H1 (cell line): ENCODE results near the gene CFAP61. TPM values are rescaled to one million over a fixed set of nuclear protein-coding genes. Genes with fewer than 3 reads are reported as not detected.

Source experiments
- CTCF ChIA-PET: fragments of 300-600 bp; sonication (Branson Sonifier 250); formaldehyde crosslinking; loops from one replicate; lab custom pipeline; 2021; ENCODE audit not compliant: partially characterized antibody; lab: Charles Lee
- POLR2A ChIA-PET: fragments of 300-600 bp; sonication (Branson Sonifier 250); formaldehyde crosslinking; loops from one replicate; lab custom pipeline; 2021; ENCODE audit warnings: inconsistent platforms; ENCODE audit not compliant: partially characterized antibody; lab: Charles Lee
- DNase-seq, 2 experiments: peaks; one replicate each; pipeline versions ENCODE4 v3.0.0 to v3.0.0-alpha.2; 2010 to 2022; ENCODE audit warnings: low spot score in 2 of 2, low read depth in 1 of 2, mixed read lengths in 1 of 2
- FAIRE-seq: peaks from 2 replicates; lab custom pipeline; 2011; peaks lifted over from hg19 to GRCh38; lab: Jason Lieb, UNC
- H2AFZ ChIP-seq: 2 replicates; pipeline ENCODE4 v1.8.1; 2012; ENCODE audit warnings: low read length, inconsistent platforms
- H2AK5ac ChIP-seq: 2 replicates; pipeline ENCODE4 v1.6.1; 2013; ENCODE audit warnings: low read depth, low read length
- H2BK120ac ChIP-seq: replicated peaks from 2 replicates; pipeline ENCODE3; 2013; ENCODE audit warnings: low read depth, low read length, inconsistent platforms
- H2BK12ac ChIP-seq: 2 replicates; pipeline ENCODE4 v1.6.1; 2013; ENCODE audit warnings: low read depth, low read length
- H2BK15ac ChIP-seq: 2 replicates; pipeline ENCODE4 v1.6.1; 2013; ENCODE audit warnings: low read length
- H2BK20ac ChIP-seq: 2 replicates; pipeline ENCODE4 v1.6.1; 2013; ENCODE audit warnings: low read length
- H2BK5ac ChIP-seq: 2 replicates; pipeline ENCODE4 v1.6.1; 2013; ENCODE audit warnings: low read depth, low read length
- H3K14ac ChIP-seq: 2 replicates; pipeline ENCODE4 v1.6.1; 2013; ENCODE audit warnings: inconsistent platforms; ENCODE audit not compliant: insufficient read length
- H3K18ac ChIP-seq: 2 replicates; pipeline ENCODE4 v1.6.1; 2013; ENCODE audit warnings: low read length; ENCODE audit errors: extremely low read depth
- H3K23ac ChIP-seq: 2 replicates; pipeline ENCODE4 v1.6.1; 2013; ENCODE audit warnings: inconsistent platforms; ENCODE audit not compliant: insufficient read length
- H3K23me2 ChIP-seq: 2 replicates; pipeline ENCODE4 v1.6.1; 2013; ENCODE audit warnings: low read depth, low read length
- H3K27ac ChIP-seq: 2 replicates; pipeline ENCODE4 v1.6.1; 2011; ENCODE audit warnings: low read depth, low read length, inconsistent platforms
- H3K27me3 ChIP-seq, 4 experiments: replicated peaks in 1 of 4; 1 replicate in 1 of 4; 2 replicates in 3 of 4; pipeline versions ENCODE4 v1.6.1 to v1.8.1; 2011 to 2013; ENCODE audit warnings: low read length in 3 of 4, mild to moderate bottlenecking in 3 of 4, inconsistent platforms in 2 of 4, mixed read lengths in 2 of 4, moderate library complexity in 1 of 4; ENCODE audit not compliant: control insufficient read depth in 3 of 4, insufficient read depth in 3 of 4; ENCODE audit errors: extremely low read depth in 1 of 4
- H3K36me3 ChIP-seq, 4 experiments: 2 replicates each; pipeline versions ENCODE4 v1.6.1 to v1.8.1; 2011 to 2013; ENCODE audit warnings: mild to moderate bottlenecking in 4 of 4, low read length in 3 of 4, moderate library complexity in 2 of 4, control low read depth in 1 of 4, inconsistent platforms in 1 of 4; ENCODE audit not compliant: insufficient read depth in 4 of 4, control insufficient read depth in 2 of 4
- H3K4ac ChIP-seq: replicated peaks from 2 replicates; pipeline ENCODE3; 2013; ENCODE audit warnings: low read length, low read depth, mixed read lengths, inconsistent platforms; ENCODE audit not compliant: insufficient read length
- H3K4me1 ChIP-seq, 4 experiments: replicated peaks in 1 of 4; 1 replicate in 1 of 4; 2 replicates in 3 of 4; pipeline versions ENCODE4 v1.6.1 to v1.8.1; 2011 to 2013; ENCODE audit warnings: low read length in 3 of 4, inconsistent platforms in 2 of 4, mixed read lengths in 1 of 4; ENCODE audit not compliant: insufficient read depth in 4 of 4, control insufficient read depth in 3 of 4
- H3K4me2 ChIP-seq, 2 experiments: 2 replicates each; pipeline versions ENCODE4 v1.6.1 to v1.8.1; 2011 to 2013; ENCODE audit warnings: low read depth in 2 of 2, low read length in 2 of 2, control low read depth in 1 of 2, inconsistent platforms in 1 of 2, mild to moderate bottlenecking in 1 of 2; ENCODE audit not compliant: insufficient read depth in 1 of 2
- H3K4me3 ChIP-seq, 4 experiments: fragments of 200-600, 300-600 bp in 1 of 4; sonication (generic), shearing (Covaris generic), sonication (Bioruptor Twin) in 1 of 4; 2 replicates each; pipeline versions ENCODE4 v1.5.1 to v1.8.1; 2011 to 2016; ENCODE audit warnings: low read length in 4 of 4, low read depth in 3 of 4, control low read depth in 2 of 4, inconsistent platforms in 2 of 4, mild to moderate bottlenecking in 2 of 4, mixed read lengths in 1 of 4, moderate library complexity in 1 of 4; ENCODE audit not compliant: insufficient read depth in 2 of 4; ENCODE audit errors: extremely low read depth in 1 of 4
- H3K56ac ChIP-seq: replicated peaks from 2 replicates; pipeline ENCODE3; 2013; ENCODE audit warnings: low read depth, mild to moderate bottlenecking, mixed read lengths, low read length, inconsistent platforms; ENCODE audit not compliant: insufficient read length
- H3K79me1 ChIP-seq: 2 replicates; pipeline ENCODE4 v1.6.1; 2013; ENCODE audit warnings: low read depth, low read length, control low read depth
- H3K79me2 ChIP-seq, 2 experiments: 2 replicates each; pipeline versions ENCODE4 v1.6.1 to v1.8.1; 2012 to 2013; ENCODE audit warnings: low read length in 2 of 2, mild to moderate bottlenecking in 2 of 2, inconsistent platforms in 1 of 2; ENCODE audit not compliant: insufficient read depth in 2 of 2, control insufficient read depth in 1 of 2
- H3K9ac ChIP-seq, 4 experiments: replicated peaks in 1 of 4; 1 replicate in 1 of 4; 2 replicates in 3 of 4; pipeline versions ENCODE4 v1.6.1 to v1.8.1; 2011 to 2013; ENCODE audit warnings: low read depth in 3 of 4, low read length in 3 of 4, control low read depth in 2 of 4, mild to moderate bottlenecking in 2 of 4, moderate library complexity in 2 of 4, inconsistent platforms in 1 of 4; ENCODE audit errors: extremely low read depth in 1 of 4
- H3K9me3 ChIP-seq, 2 experiments: 2 replicates each; pipeline versions ENCODE4 v1.6.1 to v1.8.1; 2012 to 2013; ENCODE audit warnings: mild to moderate bottlenecking in 2 of 2, moderate library complexity in 2 of 2, control low read depth in 1 of 2, inconsistent platforms in 1 of 2, low read depth in 1 of 2, low read length in 1 of 2, mixed read lengths in 1 of 2; ENCODE audit not compliant: insufficient read depth in 2 of 2
- H4K20me1 ChIP-seq, 2 experiments: replicated peaks in 1 of 2; 2 replicates each; pipeline versions ENCODE3 to v1.8.1; 2011 to 2013; ENCODE audit warnings: inconsistent platforms in 2 of 2, low read length in 2 of 2, mild to moderate bottlenecking in 1 of 2; ENCODE audit not compliant: insufficient read depth in 2 of 2, control insufficient read depth in 1 of 2
- H4K5ac ChIP-seq: 2 replicates; pipeline ENCODE4 v1.6.1; 2013; ENCODE audit warnings: low read length, low read depth, mixed read lengths, inconsistent platforms; ENCODE audit not compliant: insufficient read length
- H4K8ac ChIP-seq: 2 replicates; pipeline ENCODE4 v1.8.0; 2013; ENCODE audit warnings: mild to moderate bottlenecking, moderate library complexity, low read length, inconsistent platforms; ENCODE audit not compliant: insufficient read depth; ENCODE audit errors: extremely low read depth
- H4K91ac ChIP-seq: replicated peaks from 2 replicates; pipeline ENCODE3; 2013; ENCODE audit warnings: low read length, mixed read lengths, inconsistent platforms; ENCODE audit not compliant: insufficient read length
- EP300 ChIP-seq, 2 experiments: IDR thresholded peaks; 1 replicate in 1 of 2; 2 replicates in 1 of 2; pipeline ENCODE4 v1.6.1; 2011 to 2012; ENCODE audit warnings: low read depth in 2 of 2, low read length in 2 of 2, mild to moderate bottlenecking in 2 of 2, borderline replicate concordance in 1 of 2, inconsistent platforms in 1 of 2, moderate library complexity in 1 of 2
- EZH2 ChIP-seq: fragments of 200-600 bp; sonication (generic); IDR thresholded peaks from 2 replicates; pipeline ENCODE4 v1.7.1; 2012; ENCODE audit warnings: low read depth, mild to moderate bottlenecking, moderate library complexity, low read length, inconsistent platforms; ENCODE audit not compliant: severe bottlenecking
- whole genome bisulfite sequencing, 2 experiments: shearing (Covaris generic) in 1 of 2; methylation state at CpG; one replicate each; pipeline versions ENCODE4 v1.1.6 to v1.1.7; 2013 to 2015; ENCODE audit warnings: low lambda C conversion rate in 2 of 2, mixed read lengths in 2 of 2, inconsistent platforms in 1 of 2, low coverage in 1 of 2, missing lambda C conversion rate in 1 of 2; ENCODE audit not compliant: insufficient replicate concordance in 2 of 2, insufficient coverage in 1 of 2, insufficient read length in 1 of 2; ENCODE audit errors: extremely low coverage in 1 of 2, missing lambda C conversion rate in 1 of 2; 5-methylcytosine and 5-hydroxymethylcytosine counted together
- polyA plus RNA-seq, 7 experiments: library from polyadenylated mRNA; depleted of rRNA in 3 of 7; stranded (reverse) in 5 of 7; unstranded in 2 of 7; fragments of >200 nt in 5 of 7; fragments of 200-250 nt in 2 of 7; gene quantifications; 1 replicate in 5 of 7; 2 replicates in 1 of 7; 4 replicates in 1 of 7; pipeline versions ENCODE4 v1.2.1 to v1.2.3, GENCODE V29; 2011 to 2013; ENCODE audit warnings: missing spikeins in 2 of 7, mixed read lengths in 2 of 7
- total RNA-seq: library from RNA; stranded (reverse); fragmentation: NEBNext Ultra II Directional; extraction: Animal tissue kit (Norgen Biotek cat#: 25700); gene quantifications from 2 replicates; pipeline ENCODE4 v1.2.1, GENCODE V29; 2021

CFAP61 gene
- total and polyA plus RNA-seq, 2 of the 8 experiments (the other 6 are each of a cell fraction or from before 2014, with no cell fraction given), result 0.29 to 0.61 TPM

DNA sequence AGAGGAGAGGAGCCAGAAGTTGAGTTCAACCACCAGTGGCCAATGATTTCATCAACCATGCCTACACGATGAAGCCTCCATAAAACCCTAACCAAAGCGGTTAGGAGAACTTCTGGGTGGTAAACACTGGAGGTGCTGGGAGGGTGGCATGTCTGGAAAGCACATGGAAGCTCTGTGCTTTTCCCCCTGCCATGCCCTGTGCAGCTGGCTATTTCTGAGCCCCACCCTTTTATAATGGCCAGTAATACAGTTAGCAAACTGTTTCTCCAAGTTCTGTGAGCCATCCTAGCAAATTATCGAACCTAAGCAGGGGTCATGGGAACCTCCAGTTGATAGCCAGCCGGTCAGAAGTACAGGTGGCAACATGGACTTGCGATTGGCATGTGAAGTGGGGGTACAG is 167.8 kb downstream of the CFAP61 start:
- H2BK120ac ChIP-seq, result no peak overlapping the region
- H4K5ac ChIP-seq, result no peak overlapping the region
- H4K91ac ChIP-seq, result no peak overlapping the region
- H3K79me1 ChIP-seq, result no peaks in the 10 kb centered on the region
- TF ChIP-seq EP300 (IDR thresholded peaks at IDR 0.05; ENCODE audit: borderline replicate concordance in 1 of 2, low read depth in 2 of 2, low read length in 2 of 2), result no peak
- no peak for TF ChIP-seq EZH2
- H3K14ac ChIP-seq, result no peak overlapping the region
- no peaks in the 10 kb centered on the region for H3K27me3 ChIP-seq
- no peak overlapping the region for H4K8ac ChIP-seq
- no peak overlapping the region for H3K56ac ChIP-seq
- no peak for DNase-seq
- no peak overlapping the region for H3K9ac ChIP-seq
- H3K9me3 ChIP-seq, result peaks cover 3 to 6% of the 10 kb centered on the region in 2 experiments; a peak in 2 of 4 replicates
- no peak overlapping the region for H3K4me2 ChIP-seq
- no peak overlapping the region for H3K4ac ChIP-seq
- no peak overlapping the region for H2AFZ ChIP-seq
- H3K4me3 ChIP-seq, result no peak overlapping the region
- H3K79me2 ChIP-seq, result no peaks in the 10 kb centered on the region
- no peak overlapping the region for H3K27ac ChIP-seq
- ChIA-PET POLR2A (no interaction called here), CTCF (interaction anchor here (0.7 to 3.5 kb wide), 2 partner anchors 18 to 40 kb away, joined by 3 to 17 read pairs; no protein-coding TSS in a partner anchor)
- no peak overlapping the region for H2BK20ac ChIP-seq
- H3K23me2 ChIP-seq, result no peaks in the 10 kb centered on the region
- peaks cover 0 to 2% (median under 1%) of the 10 kb centered on the region in 4 experiments; a peak in 1 of 7 replicates for H3K4me1 ChIP-seq
- no peak overlapping the region for H2BK5ac ChIP-seq
- no peak overlapping the region for H2BK15ac ChIP-seq
- FAIRE-seq, result no peak
- no peak overlapping the region for H2BK12ac ChIP-seq
- WGBS, 2 experiments, result 90% methylated on average over 5 of the region's 5 CpGs; no CpG with 5 or more reads in 1 of the 2 experiments
- no peak overlapping the region for H3K23ac ChIP-seq
- H4K20me1 ChIP-seq, result no peaks in the 10 kb centered on the region
- no peak overlapping the region for H3K18ac ChIP-seq
- H3K36me3 ChIP-seq, result no peaks in the 10 kb centered on the region
- H2AK5ac ChIP-seq, result no peak overlapping the region
